Stimulated activated CD8-positive, alpha-beta memory T cell treated with anti-CD3 and anti-CD28 coated beads, Interleukin-4, amount 100 ng/mL, for 24 hours (primary cell): ENCODE data around the gene TACC2.

Experiments
- DNase-seq: peaks from one replicate; pipeline ENCODE4 v3.0.0-alpha.2; 2020; ENCODE audit warnings: low read depth

Gene TACC2

GRCh38 chr10:122144199-122144598, 155.2 kb downstream of the TACC2 start:
- DNase-seq, result no peak

GRCh38 chr10:122145113-122145512, 156.2 kb downstream of the TACC2 start:
- DNase-seq, result no peak

- no peak for DNase-seq
These were observed 158.7 kb downstream of the TACC2 start for GRCh38 chr10:122147663-122148062.

- DNase-seq, result no peak
These were observed 160.1 kb downstream of the TACC2 start for GRCh38 chr10:122148876-122149560.

GRCh38 chr10:122149561-122150505, 160.9 kb downstream of the TACC2 start:
- no peak for DNase-seq

- DNase-seq, result no peak
These were observed 162.2 kb downstream of the TACC2 start for GRCh38 chr10:122151121-122151694.

GRCh38 chr10:122152544-122152943, 163.6 kb downstream of the TACC2 start:
- DNase-seq, result no peak

GRCh38 chr10:122154031-122154544, 165.1 kb downstream of the TACC2 start:
- no peak for DNase-seq

GRCh38 chr10:122154545-122155366, 165.8 kb downstream of the TACC2 start:
- DNase-seq, result no peak

- DNase-seq, result no peak
These were observed 168.5 kb downstream of the TACC2 start for GRCh38 chr10:122157451-122157850.

- DNase-seq, result no peak
These were observed 169.4 kb downstream of the TACC2 start for GRCh38 chr10:122158362-122158761.

- no peak for DNase-seq
These were observed 170.4 kb downstream of the TACC2 start for GRCh38 chr10:122159141-122159970.

- DNase-seq, result no peak
These were observed 172.8 kb downstream of the TACC2 start for GRCh38 chr10:122161795-122162194.

GRCh38 chr10:122162671-122163173, 173.8 kb downstream of the TACC2 start:
- no peak for DNase-seq

- no peak for DNase-seq
These were observed 174.4 kb downstream of the TACC2 start for GRCh38 chr10:122163174-122164022.

- DNase-seq, result no peak
These were observed 175.1 kb downstream of the TACC2 start for GRCh38 chr10:122164023-122164601.

GRCh38 chr10:122164815-122165483, 176.0 kb downstream of the TACC2 start:
- DNase-seq, result no peak

- DNase-seq, result no peak
These were observed 176.7 kb downstream of the TACC2 start for GRCh38 chr10:122165484-122166276.
